ENCODE results near the gene TDRKH.

Gene TDRKH

DNA sequence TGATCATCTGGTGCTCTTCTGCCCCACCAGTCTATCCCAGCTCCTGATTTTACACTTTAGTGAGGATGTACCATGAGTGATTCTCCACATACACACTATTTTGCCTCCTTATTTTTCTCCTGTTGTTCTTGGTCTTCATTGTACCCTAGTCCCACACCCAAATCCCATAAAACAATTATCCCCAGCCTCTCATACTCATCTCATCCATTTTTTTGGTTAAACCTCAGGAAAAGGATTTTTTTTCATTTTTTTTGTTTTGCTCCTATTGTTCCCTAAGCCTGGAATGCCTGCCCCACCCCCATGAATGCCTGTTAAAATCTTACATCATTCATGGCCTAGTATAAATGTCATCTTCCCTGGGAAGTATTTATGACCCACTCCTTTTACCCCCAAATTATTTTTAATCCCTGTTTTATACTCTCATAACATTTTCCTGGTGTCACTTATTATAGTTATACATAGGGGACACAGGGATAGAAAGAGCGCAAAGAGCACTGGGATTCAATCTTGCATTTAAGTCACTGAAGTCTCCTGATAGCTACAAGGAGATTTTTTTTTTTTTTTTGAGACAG is 19.8 kb upstream of the TDRKH start:
- Histone ChIP-seq H3K9me2 (replicated peaks; ENCODE audit: low read depth, low read length) (no peaks in the 10 kb centered on the region), H3K36me3 (ENCODE audit: insufficient read depth, low read length) (no peaks in the 10 kb centered on the region), H3K9me3 (ENCODE audit: insufficient read depth, low read depth, low read length) (no peaks in the 10 kb centered on the region), H3K27me3 (ENCODE audit: insufficient read depth, low read length, poor library complexity, severe bottlenecking) (no peaks in the 10 kb centered on the region), H3K79me2 (ENCODE audit: insufficient read depth, low read length) (no peaks in the 10 kb centered on the region), H3K9ac (ENCODE audit: low read depth, low read length, poor library complexity, severe bottlenecking) (no peak overlapping the region), H4K20me1 (ENCODE audit: insufficient read depth, low read length, poor library complexity, severe bottlenecking) (no peaks in the 10 kb centered on the region), H3K4me3 (ENCODE audit: low read length, poor library complexity, severe bottlenecking) (no peak overlapping the region), H3F3A (ENCODE audit: low read depth) (no peaks in the 10 kb centered on the region), H3K4me2 (ENCODE audit: low read depth, low read length, poor library complexity, severe bottlenecking) (no peak overlapping the region), H2AFZ (ENCODE audit: low read length) (no peak overlapping the region), H3K4me1 (ENCODE audit: insufficient read depth, low read length, poor library complexity, severe bottlenecking) (peaks cover 4% of the 10 kb centered on the region)
- TF ChIP-seq, protein P1, sequence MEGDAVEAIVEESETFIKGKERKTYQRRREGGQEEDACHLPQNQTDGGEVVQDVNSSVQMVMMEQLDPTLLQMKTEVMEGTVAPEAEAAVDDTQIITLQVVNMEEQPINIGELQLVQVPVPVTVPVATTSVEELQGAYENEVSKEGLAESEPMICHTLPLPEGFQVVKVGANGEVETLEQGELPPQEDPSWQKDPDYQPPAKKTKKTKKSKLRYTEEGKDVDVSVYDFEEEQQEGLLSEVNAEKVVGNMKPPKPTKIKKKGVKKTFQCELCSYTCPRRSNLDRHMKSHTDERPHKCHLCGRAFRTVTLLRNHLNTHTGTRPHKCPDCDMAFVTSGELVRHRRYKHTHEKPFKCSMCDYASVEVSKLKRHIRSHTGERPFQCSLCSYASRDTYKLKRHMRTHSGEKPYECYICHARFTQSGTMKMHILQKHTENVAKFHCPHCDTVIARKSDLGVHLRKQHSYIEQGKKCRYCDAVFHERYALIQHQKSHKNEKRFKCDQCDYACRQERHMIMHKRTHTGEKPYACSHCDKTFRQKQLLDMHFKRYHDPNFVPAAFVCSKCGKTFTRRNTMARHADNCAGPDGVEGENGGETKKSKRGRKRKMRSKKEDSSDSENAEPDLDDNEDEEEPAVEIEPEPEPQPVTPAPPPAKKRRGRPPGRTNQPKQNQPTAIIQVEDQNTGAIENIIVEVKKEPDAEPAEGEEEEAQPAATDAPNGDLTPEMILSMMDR (conservative IDR thresholded peaks at IDR 0.05; ENCODE audit: low read length) = no peak
- TF ChIP-seq EZH2phosphoT487 (IDR thresholded peaks at IDR 0.05; ENCODE audit: borderline replicate concordance) = no peak

DNA sequence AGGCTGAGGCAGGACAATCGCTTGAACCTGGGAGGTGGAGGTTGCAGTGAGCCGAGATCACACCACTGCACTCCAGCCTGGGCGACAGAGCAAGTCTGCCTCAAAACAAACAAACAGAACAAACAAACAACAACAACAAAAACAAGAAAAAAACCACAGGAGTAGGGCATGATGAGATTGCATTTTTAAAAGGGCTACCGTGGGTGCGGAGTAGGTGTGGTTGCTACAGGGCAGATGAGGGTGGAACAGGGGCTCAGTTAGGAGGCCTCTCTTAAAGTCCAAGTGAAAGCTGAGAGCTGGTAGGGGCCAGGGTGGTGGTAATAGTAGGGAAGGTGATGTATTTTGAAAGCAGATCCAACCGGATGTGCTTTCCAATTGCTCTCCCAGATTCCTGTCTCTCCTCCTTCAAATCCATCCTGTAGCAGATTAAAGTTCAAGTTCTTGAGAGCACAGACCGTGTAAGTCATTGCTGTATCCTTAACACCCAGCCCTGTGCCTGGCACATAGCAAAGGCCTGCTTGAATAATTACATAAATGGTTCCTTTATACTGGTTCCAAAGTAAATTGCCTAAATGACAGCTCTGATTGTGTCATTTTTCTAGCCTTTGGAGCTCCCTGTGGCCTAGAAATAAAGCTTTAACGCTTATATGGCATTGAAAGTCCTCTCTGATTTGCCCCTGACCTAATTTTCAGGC is 19.1 kb upstream of the TDRKH start:
- H4K20me1 ChIP-seq (ENCODE audit: insufficient read depth, low read length, poor library complexity, severe bottlenecking) = no peaks in the 10 kb centered on the region
- H3K4me2 ChIP-seq (ENCODE audit: low read depth, low read length, poor library complexity, severe bottlenecking) = no peak overlapping the region
- TF ChIP-seq, protein P1 (conservative IDR thresholded peaks at IDR 0.05; ENCODE audit: low read length) = no peak
- no peak overlapping the region for H3K9ac ChIP-seq (ENCODE audit: low read depth, low read length, poor library complexity, severe bottlenecking)
- no peaks in the 10 kb centered on the region for H3F3A ChIP-seq (ENCODE audit: low read depth)
- no peaks in the 10 kb centered on the region for H3K27me3 ChIP-seq (ENCODE audit: insufficient read depth, low read length, poor library complexity, severe bottlenecking)
- H3K4me3 ChIP-seq (ENCODE audit: low read length, poor library complexity, severe bottlenecking) = no peak overlapping the region
- no peaks in the 10 kb centered on the region for H3K9me2 ChIP-seq (replicated peaks; ENCODE audit: low read depth, low read length)
- H3K4me1 ChIP-seq (ENCODE audit: insufficient read depth, low read length, poor library complexity, severe bottlenecking) = no peaks in the 10 kb centered on the region
- no peaks in the 10 kb centered on the region for H3K79me2 ChIP-seq (ENCODE audit: insufficient read depth, low read length)
- no peak overlapping the region for H2AFZ ChIP-seq (ENCODE audit: low read length)
- no peaks in the 10 kb centered on the region for H3K9me3 ChIP-seq (ENCODE audit: insufficient read depth, low read depth, low read length)
- H3K36me3 ChIP-seq (ENCODE audit: insufficient read depth, low read length) = no peaks in the 10 kb centered on the region

DNA sequence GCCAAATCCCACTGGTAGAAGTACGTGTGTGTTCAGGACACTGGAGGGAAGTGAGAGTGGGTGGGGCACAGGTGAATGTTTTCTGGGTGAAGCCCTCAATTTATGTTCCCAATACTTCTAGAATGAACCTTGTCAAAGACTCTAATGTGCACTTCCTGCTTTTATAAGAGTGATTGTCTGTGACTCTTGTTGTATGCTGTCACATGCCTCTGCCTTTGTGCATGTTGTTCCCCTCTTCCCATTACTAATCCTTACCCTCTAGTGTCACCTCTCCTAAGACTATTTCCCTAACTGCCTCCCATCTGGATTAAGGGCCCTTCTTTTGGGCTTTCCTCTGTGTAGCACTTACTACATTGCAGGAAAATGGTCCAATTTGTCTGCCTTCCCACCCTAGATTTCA is 17.5 kb upstream of the TDRKH start:
- no peaks in the 10 kb centered on the region for H3K9me2 ChIP-seq (replicated peaks; ENCODE audit: low read depth, low read length)
- no peak overlapping the region for H3K4me2 ChIP-seq (ENCODE audit: low read depth, low read length, poor library complexity, severe bottlenecking)
- no peaks in the 10 kb centered on the region for H3K36me3 ChIP-seq (ENCODE audit: insufficient read depth, low read length)
- no peak overlapping the region for H3K4me3 ChIP-seq (ENCODE audit: low read length, poor library complexity, severe bottlenecking)
- H2AFZ ChIP-seq (ENCODE audit: low read length) = no peak overlapping the region
- no peak overlapping the region for H3K9ac ChIP-seq (ENCODE audit: low read depth, low read length, poor library complexity, severe bottlenecking)
- H4K20me1 ChIP-seq (ENCODE audit: insufficient read depth, low read length, poor library complexity, severe bottlenecking) = no peaks in the 10 kb centered on the region
- no peaks in the 10 kb centered on the region for H3K9me3 ChIP-seq (ENCODE audit: insufficient read depth, low read depth, low read length)
- no peaks in the 10 kb centered on the region for H3K27me3 ChIP-seq (ENCODE audit: insufficient read depth, low read length, poor library complexity, severe bottlenecking)
- no peaks in the 10 kb centered on the region for H3F3A ChIP-seq (ENCODE audit: low read depth)
- H3K4me1 ChIP-seq (ENCODE audit: insufficient read depth, low read length, poor library complexity, severe bottlenecking) = no peaks in the 10 kb centered on the region
- no peak for TF ChIP-seq EZH2phosphoT487 (IDR thresholded peaks at IDR 0.05; ENCODE audit: borderline replicate concordance)
- TF ChIP-seq, protein P1 (conservative IDR thresholded peaks at IDR 0.05; ENCODE audit: low read length) = no peak
- no peaks in the 10 kb centered on the region for H3K79me2 ChIP-seq (ENCODE audit: insufficient read depth, low read length)

All from Loucy (cell line).